IMR-90 (cell line): Measurements from ENCODE around the gene HASPIN.

Experiments used
- CTCF ChIP-seq: conservative IDR thresholded peaks from 2 replicates; pipeline ENCODE4 v1.5.1; 2012; ENCODE audit warnings: mild to moderate bottlenecking, low read depth, low read length, improper control_type of control experiment
- MXI1 ChIP-seq: IDR thresholded peaks from 2 replicates; pipeline ENCODE4 v1.6.1; 2012; ENCODE audit warnings: low read depth, mild to moderate bottlenecking, low read length, moderate library complexity, borderline replicate concordance
- POLR2A ChIP-seq: IDR thresholded peaks from 2 replicates; pipeline ENCODE4 v1.6.1; 2012; ENCODE audit warnings: mild to moderate bottlenecking, low read depth, low read length

GRCh38 chr17:3744014-3744413 lies 20.3 kb downstream of the HASPIN start:
- TF ChIP-seq POLR2A (no peak), CTCF (no peak), MXI1 (no peak)
